ENCODE data around the gene IL16. TPM values are rescaled to one million over a fixed set of nuclear protein-coding genes. Genes with fewer than 3 reads are reported as not detected.

The IL16 gene
- total and polyA plus RNA-seq, 2 donors (not counting 1 experiment from before 2014, with no cell fraction given) = 181 to 287 TPM

DNA sequence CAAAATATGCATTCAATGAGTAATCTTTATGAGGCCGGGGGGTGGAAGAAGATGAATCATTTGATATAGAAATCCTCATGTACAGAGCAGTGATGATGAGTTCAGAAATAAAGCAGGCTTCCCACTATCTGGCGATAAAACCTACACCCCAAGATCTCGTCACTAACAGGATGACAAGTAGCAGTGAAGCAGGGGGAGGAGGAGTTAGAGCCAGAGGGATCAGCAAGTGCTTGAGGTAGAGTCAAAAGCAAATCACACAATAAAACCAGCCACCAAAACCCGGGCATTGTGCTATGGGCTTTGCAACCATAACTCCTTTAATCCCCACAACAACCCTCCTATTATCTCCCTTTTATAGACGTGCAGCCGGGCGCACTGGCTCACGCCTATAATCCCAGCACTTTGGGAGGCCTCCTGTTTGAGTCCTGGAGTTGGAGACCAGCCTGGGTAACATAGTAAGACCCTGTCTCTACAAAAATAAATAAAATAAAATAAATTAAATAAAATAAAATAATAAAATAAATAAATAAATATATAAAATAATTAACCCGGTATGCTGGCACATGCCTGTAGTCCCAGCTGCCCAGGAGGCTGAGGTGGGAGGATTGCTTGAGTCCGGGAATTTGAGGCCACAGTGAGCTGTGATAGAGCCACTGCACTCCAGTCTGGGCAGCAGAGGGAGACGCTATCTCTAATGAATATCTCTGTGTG is 74.3 kb downstream of the IL16 start:
- H3K27me3 Mint-ChIP-seq = no peaks in the 10 kb centered on the region
- H3K27me3 ChIP-seq (replicated peaks in 1 of 4; ENCODE audit: control extremely low read depth in 1 of 4, control insufficient read depth in 3 of 4, insufficient read depth in 4 of 4, low read length in 3 of 4) = no peaks in the 10 kb centered on the region
- no peaks in the 10 kb centered on the region for H4K20me1 ChIP-seq (ENCODE audit: control insufficient read depth, insufficient read depth, low read length, poor library complexity, severe bottlenecking)
- no peak overlapping the region for H3K27ac Mint-ChIP-seq
- no peaks in the 10 kb centered on the region for H3K36me3 ChIP-seq (replicated peaks in 1 of 2; ENCODE audit: control extremely low read depth in 1 of 2, control insufficient read depth in 1 of 2, extremely low read depth in 1 of 2, insufficient read depth in 2 of 2, low read length in 1 of 2)
- H3K9me3 ChIP-seq (ENCODE audit: control extremely low read depth in 1 of 3, control insufficient read depth in 2 of 3, insufficient read depth in 1 of 3, low read length in 2 of 3) = no peaks in the 10 kb centered on the region
- no peak overlapping the region for H3K4me3 Mint-ChIP-seq
- peaks cover 21% of the 10 kb centered on the region for H3K4me1 Mint-ChIP-seq
- WGBS (ENCODE audit: insufficient coverage) = 96% methylated on average over 6 of the region's 11 CpGs
- ChIA-PET POLR2A (no interaction called here), CTCF (interaction anchor here (5.3 to 9.0 kb wide), 4 partner anchors 22 to 162 kb away, joined by 119 to 164 read pairs (median 136); no protein-coding TSS in a partner anchor)
- no peak overlapping the region for H2AFZ ChIP-seq (ENCODE audit: insufficient read depth, low read depth, low read length, poor library complexity, severe bottlenecking)
- no peak overlapping the region for H3K4me3 ChIP-seq (ENCODE audit: control extremely low read depth in 1 of 5, extremely low read depth in 1 of 5, insufficient read depth in 1 of 5, low read depth in 2 of 5, low read length in 4 of 5)
- no peak for TF ChIP-seq EZH2 (IDR thresholded peaks at IDR 0.05; ENCODE audit: borderline replicate concordance, insufficient read depth, low read depth, low read length, poor library complexity, severe bottlenecking)
- TF ChIP-seq, protein P1, sequence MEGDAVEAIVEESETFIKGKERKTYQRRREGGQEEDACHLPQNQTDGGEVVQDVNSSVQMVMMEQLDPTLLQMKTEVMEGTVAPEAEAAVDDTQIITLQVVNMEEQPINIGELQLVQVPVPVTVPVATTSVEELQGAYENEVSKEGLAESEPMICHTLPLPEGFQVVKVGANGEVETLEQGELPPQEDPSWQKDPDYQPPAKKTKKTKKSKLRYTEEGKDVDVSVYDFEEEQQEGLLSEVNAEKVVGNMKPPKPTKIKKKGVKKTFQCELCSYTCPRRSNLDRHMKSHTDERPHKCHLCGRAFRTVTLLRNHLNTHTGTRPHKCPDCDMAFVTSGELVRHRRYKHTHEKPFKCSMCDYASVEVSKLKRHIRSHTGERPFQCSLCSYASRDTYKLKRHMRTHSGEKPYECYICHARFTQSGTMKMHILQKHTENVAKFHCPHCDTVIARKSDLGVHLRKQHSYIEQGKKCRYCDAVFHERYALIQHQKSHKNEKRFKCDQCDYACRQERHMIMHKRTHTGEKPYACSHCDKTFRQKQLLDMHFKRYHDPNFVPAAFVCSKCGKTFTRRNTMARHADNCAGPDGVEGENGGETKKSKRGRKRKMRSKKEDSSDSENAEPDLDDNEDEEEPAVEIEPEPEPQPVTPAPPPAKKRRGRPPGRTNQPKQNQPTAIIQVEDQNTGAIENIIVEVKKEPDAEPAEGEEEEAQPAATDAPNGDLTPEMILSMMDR (IDR thresholded peaks at IDR 0.05) = no peak
- intact Hi-C loops (cut with micrococcal nuclease) = no loop called here
- no peak overlapping the region for H3K4me2 ChIP-seq (replicated peaks; ENCODE audit: low read depth, low read length, poor library complexity, severe bottlenecking)
- no peaks in the 10 kb centered on the region for H3K9me3 Mint-ChIP-seq (ENCODE audit: insufficient read depth)
- no peak overlapping the region for H3K27ac ChIP-seq (ENCODE audit: low read length in 2 of 2)
- no peaks in the 10 kb centered on the region for H3K79me2 ChIP-seq (ENCODE audit: control insufficient read depth, insufficient read depth, low read length)
- ATAC-seq (ENCODE audit: low read depth) (no peak), DNase-seq (no peak)
- H3K4me1 ChIP-seq (ENCODE audit: control insufficient read depth in 2 of 2, insufficient read depth in 2 of 2, low read length in 2 of 2) = peaks cover 10 to 16% of the 10 kb centered on the region in 2 donors
- no peak overlapping the region for H3K9ac ChIP-seq (ENCODE audit: low read length)
